ENCODE data around the gene TBCA.

GRCh38 chr5:77743181-77743580 is 33.0 kb downstream of the TBCA start:
- TF ChIP-seq POLR2A (IDR thresholded peaks at IDR 0.05; ENCODE audit: low read depth, low read length) (no peak), CTCF (IDR thresholded peaks at IDR 0.05; ENCODE audit: extremely low read depth in 1 of 2, insufficient read depth in 1 of 2, low read depth in 1 of 2, low read length in 2 of 2) (no peak), MAX (IDR thresholded peaks at IDR 0.05; ENCODE audit: insufficient read depth, insufficient read length) (no peak), POLR2AphosphoS5 (IDR thresholded peaks at IDR 0.05; ENCODE audit: insufficient read depth, low read depth, low read length) (peak; percentile 20), JUN (IDR thresholded peaks at IDR 0.05; ENCODE audit: borderline replicate concordance, insufficient read depth, insufficient read length, low read depth) (no peak), MYC (IDR thresholded peaks at IDR 0.05; ENCODE audit: low read depth, low read length) (no peak), EZH2 (IDR thresholded peaks at IDR 0.05; ENCODE audit: borderline replicate concordance, low read depth, low read length, severe bottlenecking) (no peak)

Data from endothelial cell of umbilical vein (primary cell).